GM12801 (cell line): ENCODE data around the gene NOTCH3.

Experiments
- TF ChIP-seq, protein P1 (sequence below): IDR thresholded peaks from one replicate; pipeline ENCODE4 v1.5.1; 2011; ENCODE audit warnings: control low read depth; ENCODE audit not compliant: insufficient read length; ENCODE audit errors: extremely low read depth

Gene NOTCH3

DNA sequence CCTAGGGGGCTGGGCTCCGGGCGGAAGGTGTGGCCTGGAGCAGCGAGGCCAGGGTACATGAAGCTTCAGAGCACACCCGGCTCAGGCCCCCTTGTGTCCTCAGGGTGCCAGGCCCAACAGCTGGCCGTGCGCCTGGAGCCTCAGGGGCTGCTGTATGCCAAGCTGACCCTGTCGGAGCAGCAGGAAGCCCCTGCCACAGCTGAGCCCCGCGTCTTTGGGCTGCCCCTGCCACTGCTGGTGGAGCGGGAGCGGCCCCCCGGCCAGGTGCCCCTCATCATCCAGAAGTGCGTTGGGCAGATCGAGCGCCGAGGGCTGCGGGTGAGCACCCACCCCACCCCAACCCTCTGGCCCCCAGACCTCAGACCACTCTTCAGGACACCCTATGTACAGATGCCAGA, 90.4 kb downstream of the NOTCH3 start:
- TF ChIP-seq, protein P1, sequence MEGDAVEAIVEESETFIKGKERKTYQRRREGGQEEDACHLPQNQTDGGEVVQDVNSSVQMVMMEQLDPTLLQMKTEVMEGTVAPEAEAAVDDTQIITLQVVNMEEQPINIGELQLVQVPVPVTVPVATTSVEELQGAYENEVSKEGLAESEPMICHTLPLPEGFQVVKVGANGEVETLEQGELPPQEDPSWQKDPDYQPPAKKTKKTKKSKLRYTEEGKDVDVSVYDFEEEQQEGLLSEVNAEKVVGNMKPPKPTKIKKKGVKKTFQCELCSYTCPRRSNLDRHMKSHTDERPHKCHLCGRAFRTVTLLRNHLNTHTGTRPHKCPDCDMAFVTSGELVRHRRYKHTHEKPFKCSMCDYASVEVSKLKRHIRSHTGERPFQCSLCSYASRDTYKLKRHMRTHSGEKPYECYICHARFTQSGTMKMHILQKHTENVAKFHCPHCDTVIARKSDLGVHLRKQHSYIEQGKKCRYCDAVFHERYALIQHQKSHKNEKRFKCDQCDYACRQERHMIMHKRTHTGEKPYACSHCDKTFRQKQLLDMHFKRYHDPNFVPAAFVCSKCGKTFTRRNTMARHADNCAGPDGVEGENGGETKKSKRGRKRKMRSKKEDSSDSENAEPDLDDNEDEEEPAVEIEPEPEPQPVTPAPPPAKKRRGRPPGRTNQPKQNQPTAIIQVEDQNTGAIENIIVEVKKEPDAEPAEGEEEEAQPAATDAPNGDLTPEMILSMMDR: no peak

DNA sequence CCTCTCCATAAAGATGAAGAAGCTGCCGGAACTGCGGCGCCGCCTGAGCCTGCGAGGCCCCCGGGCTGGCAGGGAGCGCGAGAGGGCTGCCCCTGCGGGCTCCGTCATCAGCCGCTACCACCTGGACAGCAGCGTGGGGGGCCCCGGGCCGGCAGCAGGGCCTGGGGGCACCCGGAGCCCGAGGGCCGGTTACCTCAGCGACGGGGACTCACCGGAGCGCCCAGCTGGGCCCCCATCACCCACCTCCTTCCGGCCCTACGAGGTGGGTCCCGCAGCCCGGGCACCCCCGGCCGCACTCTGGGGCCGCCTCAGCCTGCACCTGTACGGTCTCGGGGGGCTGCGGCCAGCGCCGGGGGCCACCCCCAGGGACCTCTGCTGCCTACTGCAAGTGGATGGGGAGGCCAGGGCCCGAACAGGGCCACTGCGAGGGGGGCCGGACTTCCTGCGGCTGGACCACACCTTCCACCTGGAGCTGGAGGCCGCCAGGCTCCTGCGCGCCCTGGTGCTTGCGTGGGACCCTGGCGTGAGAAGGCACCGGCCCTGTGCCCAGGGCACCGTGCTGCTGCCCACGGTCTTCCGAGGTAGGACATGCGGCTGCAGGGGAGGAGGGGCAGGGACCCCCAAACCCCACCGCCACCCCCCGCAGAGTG, 90.9 kb downstream of the NOTCH3 start:
- TF ChIP-seq, protein P1: no peak
